Neural cell (in vitro differentiated cells): ENCODE results near the gene MUSTN1. TPM values are rescaled to one million over a fixed set of nuclear protein-coding genes. Genes with fewer than 3 reads are reported as not detected.

Source experiments
- H2AFZ ChIP-seq: fragments of 200-600, 300-800 bp; sonication (generic), shearing (Covaris generic); 2 replicates; pipeline ENCODE4 v1.6.0; 2014; ENCODE audit warnings: low read depth, mild to moderate bottlenecking, antibody characterized with exemption, low read length, moderate library complexity
- H3F3A ChIP-seq: fragments of 200-600 bp; shearing (Covaris generic); 2 replicates; pipeline ENCODE4 v1.6.1; 2016; ENCODE audit warnings: mild to moderate bottlenecking, moderate library complexity, mixed read lengths, antibody characterized with exemption, low read length; ENCODE audit not compliant: insufficient read depth, poor library complexity, severe bottlenecking
- H3K27ac ChIP-seq: fragments of 200-600, 300-800 bp; sonication (generic), shearing (Covaris generic); 2 replicates; pipeline ENCODE4 v1.5.1; 2014; ENCODE audit warnings: mild to moderate bottlenecking, low read length, moderate library complexity
- H3K27me3 ChIP-seq: fragments of 300-800, 200-600 bp; sonication (generic), shearing (Covaris generic); 2 replicates; pipeline ENCODE4 v1.6.0; 2014; ENCODE audit warnings: mild to moderate bottlenecking, low read depth, low read length, moderate library complexity; ENCODE audit not compliant: insufficient read depth
- H3K36me3 ChIP-seq: fragments of 300-800, 200-600 bp; sonication (generic), shearing (Covaris generic); 2 replicates; pipeline ENCODE4 v1.5.1; 2014; ENCODE audit warnings: mild to moderate bottlenecking, antibody characterized with exemption, low read length, moderate library complexity; ENCODE audit not compliant: insufficient read depth
- H3K4me2 ChIP-seq: fragments of 300-800, 200-600 bp; sonication (generic), shearing (Covaris generic); 2 replicates; pipeline ENCODE4 v1.6.0; 2014; ENCODE audit warnings: mild to moderate bottlenecking, low read length
- H3K4me3 ChIP-seq: fragments of 300-800, 200-600 bp; sonication (generic), shearing (Covaris generic); 2 replicates; pipeline ENCODE4 v1.5.1; 2014; ENCODE audit warnings: mild to moderate bottlenecking, low read length, moderate library complexity
- H3K79me2 ChIP-seq: fragments of 200-600 bp; shearing (Covaris generic); replicated peaks from 2 replicates; pipeline ENCODE4 v1.6.0; 2014; ENCODE audit warnings: mild to moderate bottlenecking, low read length, moderate library complexity; ENCODE audit not compliant: insufficient read depth
- H3K9ac ChIP-seq: fragments of 300-800, 200-600 bp; sonication (generic), shearing (Covaris generic); 2 replicates; pipeline ENCODE4 v1.6.1; 2016; ENCODE audit warnings: mild to moderate bottlenecking, low read length, mixed read lengths
- H3K9me2 ChIP-seq: fragments of 200-600 bp; shearing (Covaris generic); 2 replicates; pipeline ENCODE4 v1.6.1; 2016; ENCODE audit warnings: mild to moderate bottlenecking, low read length, mixed read lengths; ENCODE audit not compliant: insufficient read depth
- H3K9me3 ChIP-seq: fragments of 200-600, 300-800 bp; sonication (generic), shearing (Covaris generic); 2 replicates; pipeline ENCODE4 v1.6.1; 2016; ENCODE audit warnings: mild to moderate bottlenecking, mixed run types, low read length, moderate library complexity, mixed read lengths
- H4K20me1 ChIP-seq: fragments of 200-600 bp; shearing (Covaris generic); 2 replicates; pipeline ENCODE4 v1.6.1; 2016; ENCODE audit warnings: mild to moderate bottlenecking, mixed run types; ENCODE audit not compliant: insufficient read depth
- CTCF ChIP-seq: fragments of 450-650 bp; IDR thresholded peaks from 2 replicates; pipeline ENCODE4 v1.5.1; 2014; ENCODE audit warnings: antibody characterized with exemption, mild to moderate bottlenecking, moderate library complexity; ENCODE audit not compliant: poor library complexity, severe bottlenecking
- EP300 ChIP-seq: fragments of 450-650 bp; conservative IDR thresholded peaks from 2 replicates; pipeline ENCODE4 v1.6.1; 2014; ENCODE audit warnings: antibody characterized with exemption, mild to moderate bottlenecking, moderate library complexity; ENCODE audit not compliant: poor library complexity, severe bottlenecking
- EZH2 ChIP-seq: fragments of 200-600, 300-800 bp; shearing (Covaris generic), sonication (generic); IDR thresholded peaks from 2 replicates; pipeline ENCODE4 v1.6.1; 2014; ENCODE audit warnings: antibody characterized with exemption, low read length, borderline replicate concordance, mild to moderate bottlenecking; ENCODE audit not compliant: insufficient read depth, poor library complexity, severe bottlenecking
- MXI1 ChIP-seq: fragments of 450-650 bp; conservative IDR thresholded peaks from 2 replicates; pipeline ENCODE4 v1.6.1; 2014; ENCODE audit warnings: antibody characterized with exemption, mild to moderate bottlenecking; ENCODE audit not compliant: poor library complexity, severe bottlenecking
- POLR2AphosphoS5 ChIP-seq: IDR thresholded peaks from 2 replicates; pipeline ENCODE4 v1.6.1; 2012
- RAD21 ChIP-seq: fragments of 450-650 bp; conservative IDR thresholded peaks from 2 replicates; pipeline ENCODE4 v1.6.1; 2014; ENCODE audit warnings: antibody characterized with exemption, mild to moderate bottlenecking, moderate library complexity
- REST ChIP-seq: IDR thresholded peaks from 2 replicates; pipeline ENCODE4 v1.6.1; 2012; ENCODE audit warnings: borderline replicate concordance
- SMC3 ChIP-seq: fragments of 450-650 bp; conservative IDR thresholded peaks from 2 replicates; pipeline ENCODE4 v1.6.1; 2014; ENCODE audit warnings: antibody characterized with exemption, mild to moderate bottlenecking, moderate library complexity; ENCODE audit not compliant: poor library complexity
- TAF1 ChIP-seq: IDR thresholded peaks from 2 replicates; pipeline ENCODE4 v1.6.1; 2012; ENCODE audit warnings: low read depth
- polyA plus RNA-seq: library from polyadenylated mRNA; depleted of rRNA; stranded (reverse); fragments of >200 nt; gene quantifications from 2 replicates; pipeline ENCODE4 v1.2.3, GENCODE V29; 2014

The MUSTN1 gene
- polyA plus RNA-seq, 1 donor from 2014 or later, result not detected

- TF ChIP-seq EZH2, result no peak
- no peak for TF ChIP-seq SMC3
- TF ChIP-seq RAD21, result no peak
- TF ChIP-seq CTCF, result no peak
- no peak for TF ChIP-seq EP300
- no peak for TF ChIP-seq MXI1
- no peak for TF ChIP-seq POLR2AphosphoS5
- no peak for TF ChIP-seq TAF1
- no peak for TF ChIP-seq REST
- Histone ChIP-seq H3K27me3 (no peaks in the 10 kb centered on the region), H3K9ac (no peak overlapping the region), H4K20me1 (no peaks in the 10 kb centered on the region), H3K9me2 (no peaks in the 10 kb centered on the region), H3K4me3 (no peak overlapping the region), H3K27ac (no peak overlapping the region), H3K9me3 (no peaks in the 10 kb centered on the region), H3K4me2 (no peak overlapping the region), H3F3A (no peaks in the 10 kb centered on the region), H3K36me3 (no peaks in the 10 kb centered on the region), H3K79me2 (no peaks in the 10 kb centered on the region), H2AFZ (no peak overlapping the region)
Measured at GRCh38 chr3:52798978-52799476, 35.8 kb downstream of the MUSTN1 start.

- no peaks in the 10 kb centered on the region for H4K20me1 ChIP-seq
- H3K9me3 ChIP-seq, result no peaks in the 10 kb centered on the region
- no peaks in the 10 kb centered on the region for H3K9me2 ChIP-seq
- TF ChIP-seq RAD21, result no peak
- no peak for TF ChIP-seq CTCF
- TF ChIP-seq EP300, result no peak
- no peak for TF ChIP-seq REST
- no peak for TF ChIP-seq TAF1
- TF ChIP-seq EZH2, result no peak
- TF ChIP-seq MXI1, result no peak
- no peak for TF ChIP-seq POLR2AphosphoS5
- TF ChIP-seq SMC3, result no peak
- H3K27ac ChIP-seq, result no peak overlapping the region
- no peaks in the 10 kb centered on the region for H3F3A ChIP-seq
- H3K79me2 ChIP-seq, result no peaks in the 10 kb centered on the region
- H3K36me3 ChIP-seq, result no peaks in the 10 kb centered on the region
- no peak overlapping the region for H2AFZ ChIP-seq
- no peak overlapping the region for H3K4me3 ChIP-seq
- no peak overlapping the region for H3K4me2 ChIP-seq
- H3K9ac ChIP-seq, result no peak overlapping the region
- H3K27me3 ChIP-seq, result no peaks in the 10 kb centered on the region
Measured at GRCh38 chr3:52798376-52798977, 36.3 kb downstream of the MUSTN1 start.
